Omental fat pad (tissue), 4 donors: ENCODE data around the gene RAN. TPM values are rescaled to one million over a fixed set of nuclear protein-coding genes. Genes with fewer than 3 reads are reported as not detected.
"Not testable (repeated sequence)": the region's sequence is repeated elsewhere in the genome, so short reads cannot be mapped to it uniquely, and the experiment has no call there.

Experiments used
- ATAC-seq: fragments of 150-250 bp; one replicate; pipeline ENCODE4 v1.9.1; 2016; ENCODE audit warnings: mild to moderate bottlenecking, moderate library complexity; ENCODE audit not compliant: low FRiP score
- DNase-seq: peaks from one replicate; pipeline ENCODE4 v3.0.0-alpha.2; 2019; ENCODE audit warnings: low spot score
- total RNA-seq, 4 donors: library from RNA; depleted of rRNA; stranded (reverse); fragments of >200 nt; gene quantifications; one replicate each; pipeline ENCODE4 v1.1.0, GENCODE V29; 2016
- TF ChIP-seq, protein P1 (sequence below), 3 donors: fragments of 450-650 bp; IDR thresholded peaks; one replicate each; pipeline ENCODE4 v1.5.1; 2016 to 2017; ENCODE audit warnings: antibody characterized with exemption in 3 of 3, mild to moderate bottlenecking in 3 of 3, moderate library complexity in 2 of 3

RAN gene
- total RNA-seq, 4 donors from 2014 or later = 159 to 468 (median 228) TPM

DNA sequence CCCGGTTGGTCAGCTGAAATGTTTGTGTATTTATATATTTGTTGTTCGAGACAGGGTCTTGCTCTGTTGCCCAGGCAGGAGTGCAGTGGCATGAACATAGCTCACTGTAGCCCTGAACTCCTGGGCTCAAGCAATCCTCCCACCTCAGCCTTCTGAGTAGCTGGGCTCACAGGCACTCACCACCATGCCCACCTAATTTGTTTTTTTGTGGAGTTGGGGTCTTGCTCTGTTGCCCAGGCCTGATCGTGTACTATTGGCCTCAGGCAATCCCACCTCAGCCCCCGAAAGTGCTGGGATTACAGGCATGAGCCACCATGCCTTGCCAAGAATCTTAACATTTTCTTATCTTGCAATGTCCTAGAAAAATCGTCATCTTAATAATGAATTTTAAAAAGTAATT, 3.3 kb downstream of the RAN start:
- ATAC-seq = no peak
- DNase-seq = no peak
- TF ChIP-seq, protein P1, sequence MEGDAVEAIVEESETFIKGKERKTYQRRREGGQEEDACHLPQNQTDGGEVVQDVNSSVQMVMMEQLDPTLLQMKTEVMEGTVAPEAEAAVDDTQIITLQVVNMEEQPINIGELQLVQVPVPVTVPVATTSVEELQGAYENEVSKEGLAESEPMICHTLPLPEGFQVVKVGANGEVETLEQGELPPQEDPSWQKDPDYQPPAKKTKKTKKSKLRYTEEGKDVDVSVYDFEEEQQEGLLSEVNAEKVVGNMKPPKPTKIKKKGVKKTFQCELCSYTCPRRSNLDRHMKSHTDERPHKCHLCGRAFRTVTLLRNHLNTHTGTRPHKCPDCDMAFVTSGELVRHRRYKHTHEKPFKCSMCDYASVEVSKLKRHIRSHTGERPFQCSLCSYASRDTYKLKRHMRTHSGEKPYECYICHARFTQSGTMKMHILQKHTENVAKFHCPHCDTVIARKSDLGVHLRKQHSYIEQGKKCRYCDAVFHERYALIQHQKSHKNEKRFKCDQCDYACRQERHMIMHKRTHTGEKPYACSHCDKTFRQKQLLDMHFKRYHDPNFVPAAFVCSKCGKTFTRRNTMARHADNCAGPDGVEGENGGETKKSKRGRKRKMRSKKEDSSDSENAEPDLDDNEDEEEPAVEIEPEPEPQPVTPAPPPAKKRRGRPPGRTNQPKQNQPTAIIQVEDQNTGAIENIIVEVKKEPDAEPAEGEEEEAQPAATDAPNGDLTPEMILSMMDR (IDR thresholded peaks at IDR 0.05) = no peak

DNA sequence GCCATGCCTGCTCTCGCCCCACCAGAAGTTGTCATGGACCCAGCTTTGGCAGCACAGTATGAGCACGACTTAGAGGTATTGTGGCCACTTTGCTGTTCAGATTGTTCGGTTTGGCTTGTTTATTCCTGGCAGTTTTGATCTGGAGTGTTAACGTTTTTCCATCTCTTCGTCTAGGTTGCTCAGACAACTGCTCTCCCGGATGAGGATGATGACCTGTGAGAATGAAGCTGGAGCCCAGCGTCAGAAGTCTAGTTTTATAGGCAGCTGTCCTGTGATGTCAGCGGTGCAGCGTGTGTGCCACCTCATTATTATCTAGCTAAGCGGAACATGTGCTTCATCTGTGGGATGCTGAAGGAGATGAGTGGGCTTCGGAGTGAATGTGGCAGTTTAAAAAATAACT, 3.8 kb downstream of the RAN start:
- not testable (repeated sequence) for ATAC-seq

DNA sequence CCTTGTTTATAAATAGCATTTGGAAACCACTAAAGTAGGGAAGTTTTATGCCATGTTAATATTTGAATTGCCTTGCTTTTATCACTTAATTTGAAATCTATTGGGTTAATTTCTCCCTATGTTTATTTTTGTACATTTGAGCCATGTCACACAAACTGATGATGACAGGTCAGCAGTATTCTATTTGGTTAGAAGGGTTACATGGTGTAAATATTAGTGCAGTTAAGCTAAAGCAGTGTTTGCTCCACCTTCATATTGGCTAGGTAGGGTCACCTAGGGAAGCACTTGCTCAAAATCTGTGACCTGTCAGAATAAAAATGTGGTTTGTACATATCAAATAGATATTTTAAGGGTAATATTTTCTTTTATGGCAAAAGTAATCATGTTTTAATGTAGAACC, 4.4 kb downstream of the RAN start:
- TF ChIP-seq, protein P1 (IDR thresholded peaks at IDR 0.05) = no peak
- DNase-seq = no peak
- ATAC-seq = no peak

More for the DNA sequence above, 3.8 kb downstream of the RAN start:
- DNase-seq = not testable (repeated sequence)

DNA sequence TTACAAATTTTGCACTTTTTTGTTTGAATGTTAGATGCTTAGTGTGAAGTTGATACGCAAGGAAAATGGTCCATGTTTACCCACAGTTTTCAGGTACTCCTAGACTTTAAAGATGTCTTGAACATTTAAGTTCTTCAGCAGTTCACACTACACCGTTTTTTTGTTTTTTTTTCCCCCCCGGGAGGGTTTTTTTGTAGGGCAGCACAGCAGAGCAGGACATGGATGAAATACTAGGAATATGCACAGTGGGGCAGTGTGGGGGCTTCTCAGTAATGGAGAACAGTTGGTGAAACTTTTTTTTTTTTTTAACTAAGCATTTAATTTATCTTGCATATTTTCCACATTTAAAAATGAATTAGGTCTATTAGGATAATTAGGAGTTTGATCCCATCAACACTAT, 4.9 kb downstream of the RAN start:
- TF ChIP-seq, protein P1 (IDR thresholded peaks at IDR 0.05) = no peak
- DNase-seq = no peak
- no peak for ATAC-seq

DNA sequence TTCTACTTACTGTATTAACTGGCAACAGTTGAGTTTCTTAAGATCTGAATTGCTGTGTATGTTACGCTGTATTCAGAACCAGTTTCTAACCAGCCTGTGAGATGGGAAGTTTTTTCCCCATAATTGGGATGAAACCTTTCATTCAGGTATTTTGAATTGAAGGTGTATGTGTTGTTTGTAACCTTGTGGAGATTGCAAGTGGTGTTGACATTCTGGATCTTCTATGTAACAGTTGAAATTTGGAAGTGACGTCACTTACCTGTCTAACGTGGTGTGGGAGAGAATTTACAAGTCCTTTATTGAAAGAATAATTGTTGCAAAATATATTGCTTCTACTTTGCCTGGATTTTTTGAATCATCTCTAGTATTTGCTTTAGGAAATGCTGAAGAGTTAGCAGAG, 5.5 kb downstream of the RAN start:
- DNase-seq (no peak), ATAC-seq (no peak)
- TF ChIP-seq, protein P1 (IDR thresholded peaks at IDR 0.05) = no peak

DNA sequence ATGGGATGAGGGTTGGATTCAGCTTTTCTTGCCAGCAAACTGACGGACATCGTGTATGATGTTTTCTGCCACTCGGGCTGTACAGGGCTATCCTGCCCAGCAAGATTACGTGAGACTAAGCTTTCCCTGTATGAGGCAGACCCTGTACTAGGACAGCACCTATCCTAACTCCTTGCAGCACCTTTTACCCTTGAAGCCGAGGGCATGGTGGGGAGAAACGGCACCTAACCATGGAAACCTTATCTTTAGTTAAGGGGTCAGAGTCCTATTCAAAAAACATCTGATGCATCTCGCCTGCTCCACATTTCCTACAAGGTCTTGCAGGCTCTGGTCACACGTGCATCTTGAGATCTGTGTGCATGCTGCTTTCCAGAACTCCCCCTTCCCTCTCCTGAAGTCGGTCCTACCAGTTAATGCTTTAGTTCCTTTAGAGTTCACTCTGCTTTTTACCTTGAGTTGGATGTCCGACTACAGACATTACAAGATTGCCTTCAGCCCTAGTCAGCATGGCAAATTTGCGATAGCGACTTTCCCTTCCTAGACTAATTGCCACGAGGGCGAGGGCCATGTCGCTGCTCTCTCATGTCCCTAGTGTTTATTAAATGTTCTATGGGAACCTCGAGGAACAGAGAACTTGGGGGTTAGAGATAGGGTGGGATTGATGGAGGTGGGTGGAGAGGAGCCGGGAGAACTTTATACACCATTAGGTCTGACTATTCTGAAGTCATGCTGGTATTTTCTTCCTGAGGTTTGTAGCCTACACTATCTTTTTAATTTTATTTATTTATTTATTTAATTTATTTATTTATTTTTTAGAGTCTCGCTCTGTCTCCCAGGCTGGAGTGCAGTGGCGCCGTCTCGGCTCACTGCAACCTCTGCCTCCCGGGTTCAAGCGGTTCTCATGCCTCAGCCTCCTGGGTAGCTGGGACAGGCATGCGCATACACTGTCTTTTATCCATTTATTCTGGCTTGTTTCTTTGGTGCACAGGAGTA, 6.6 kb downstream of the RAN start:
- ATAC-seq (no peak), DNase-seq (no peak)
- TF ChIP-seq, protein P1 (IDR thresholded peaks at IDR 0.05) = no peak

DNA sequence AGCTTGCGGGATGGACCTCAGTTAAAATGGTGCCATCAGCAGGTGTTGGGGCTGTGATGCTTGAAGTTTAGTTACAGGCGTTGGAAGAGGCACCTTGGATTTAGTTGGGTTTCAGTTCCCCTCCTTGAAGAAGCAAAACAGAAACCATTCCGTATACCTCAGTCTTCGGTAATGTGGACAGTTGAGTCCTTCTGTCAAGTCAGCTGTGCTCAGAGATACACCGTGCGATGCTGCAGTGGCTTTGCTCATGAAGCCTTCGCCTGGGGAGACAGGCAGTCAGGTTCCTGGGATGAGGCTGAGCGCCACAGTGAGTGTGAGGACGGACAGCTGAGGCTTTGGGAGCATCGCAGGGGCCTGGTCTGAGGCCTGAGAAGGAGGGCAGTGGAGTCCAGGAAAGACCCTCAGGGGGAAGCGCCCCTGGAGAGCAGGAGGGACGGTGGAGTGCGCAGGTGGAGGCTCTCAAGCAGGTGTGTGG, 7.4 kb downstream of the RAN start:
- no peak for ATAC-seq
- no peak for DNase-seq
- TF ChIP-seq, protein P1 (IDR thresholded peaks at IDR 0.05) = no peak
